DMS153 treated with DMSO at 0.1 percent for 48 hours (cell line): Measurements from ENCODE around the gene RDX.

Source experiments
- DNase-seq: peaks from one replicate; lab custom pipeline; 2025; ENCODE audit not compliant: unreplicated experiment; lab: John Stamatoyannopoulos, UW

The RDX gene

DNA sequence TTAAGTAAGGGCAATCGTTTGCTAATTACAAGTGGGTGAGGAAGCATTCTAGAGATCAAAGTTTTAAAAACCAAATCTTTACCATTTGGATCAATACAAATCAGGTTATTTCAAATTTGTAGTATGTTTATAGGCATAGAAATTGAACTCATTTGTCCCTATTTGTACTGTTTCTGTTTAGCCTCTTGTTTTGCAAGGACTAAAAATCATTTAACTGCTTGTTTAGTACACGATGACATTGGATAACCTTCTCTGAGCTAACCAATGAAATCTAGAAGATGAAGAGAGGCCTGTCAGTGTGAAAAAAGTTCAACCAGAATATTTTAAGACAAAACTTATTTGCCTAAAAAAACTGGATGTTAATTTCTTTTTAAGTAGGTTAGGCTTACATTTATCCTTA is 163.3 kb downstream of the RDX start:
- DNase-seq, result no peak

DNA sequence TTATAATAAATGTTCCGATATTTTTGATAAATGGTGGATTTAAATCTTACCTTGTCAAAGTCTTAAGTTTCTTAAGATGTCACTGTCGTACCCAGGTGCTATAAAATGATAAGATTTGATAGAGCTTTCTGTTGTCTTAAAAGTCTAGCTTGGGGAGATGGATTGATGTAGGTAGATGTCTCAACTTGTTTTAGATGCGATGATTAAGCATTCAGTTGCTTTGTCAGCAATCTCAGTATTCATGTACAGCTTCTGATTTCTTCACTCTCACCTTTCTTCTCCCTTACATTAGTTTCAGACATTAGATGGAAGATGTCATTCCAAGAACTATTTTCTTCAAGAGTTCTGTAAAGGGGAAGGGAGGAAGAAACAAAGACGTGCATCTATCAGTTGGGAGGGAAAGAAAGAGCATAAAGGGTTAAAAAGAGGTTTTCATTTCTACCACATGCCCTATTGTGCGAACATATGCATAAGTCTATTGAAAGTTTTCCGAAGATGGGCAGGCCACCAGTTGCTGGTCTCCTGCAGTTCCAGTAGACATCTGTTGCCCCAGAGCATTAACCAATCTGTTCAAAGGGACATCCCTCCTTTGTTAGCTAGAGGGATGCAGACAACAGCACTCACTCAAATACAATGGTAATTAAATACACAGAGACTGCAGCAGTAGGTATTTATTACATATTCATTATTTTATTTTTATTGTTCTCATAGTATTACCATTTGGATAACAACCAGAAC is 164.9 kb downstream of the RDX start:
- peak; percentile 24 for DNase-seq

DNA sequence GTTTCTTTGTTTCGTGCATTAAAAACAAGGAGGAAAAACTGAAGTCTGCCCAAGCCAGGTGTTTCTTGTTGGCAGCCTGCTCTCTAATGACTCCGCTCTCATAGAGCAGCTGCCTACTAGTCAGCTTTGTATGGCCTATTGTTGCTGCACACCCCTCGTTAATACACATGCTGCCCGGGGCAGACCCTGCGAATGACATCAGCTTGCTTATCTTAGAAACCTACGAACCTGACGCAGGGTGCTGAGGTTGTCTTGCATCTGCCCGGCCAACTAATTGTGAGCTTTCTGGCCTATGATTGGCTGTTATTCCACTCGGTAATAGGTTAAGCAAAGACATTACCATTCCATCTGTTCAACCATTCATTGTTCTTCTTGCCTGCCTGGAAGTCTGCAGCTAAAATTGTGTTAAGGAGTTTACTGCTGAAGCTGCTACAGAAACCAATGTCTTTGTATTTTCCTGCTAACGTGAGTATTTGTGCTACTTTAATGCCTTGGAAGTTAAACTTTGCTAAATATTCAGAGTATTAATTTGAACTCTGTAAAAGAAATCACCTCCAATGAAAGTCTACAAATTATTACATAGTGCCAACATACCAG is 165.7 kb downstream of the RDX start:
- DNase-seq, result peak; percentile 91

DNA sequence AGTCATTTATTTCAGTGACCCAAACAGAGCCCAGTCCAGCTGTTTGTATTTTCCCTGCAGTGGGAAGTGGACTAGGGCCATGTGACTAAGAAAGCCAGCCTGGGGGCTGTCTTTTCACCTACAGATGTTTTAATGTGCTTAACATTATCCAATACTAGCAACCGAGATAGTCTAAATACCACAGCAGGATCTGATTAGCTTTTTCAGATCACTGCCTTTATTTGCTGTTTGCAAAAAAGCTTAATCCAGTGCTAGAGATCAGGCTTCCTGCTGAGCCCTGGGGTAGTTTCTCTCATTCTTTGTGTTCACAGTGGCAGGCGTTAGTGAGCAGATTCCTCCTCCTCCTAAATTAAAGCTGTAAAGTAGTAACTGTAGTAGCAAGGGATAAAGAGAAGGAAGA is 168.3 kb downstream of the RDX start:
- DNase-seq, result peak; percentile 35

DNA sequence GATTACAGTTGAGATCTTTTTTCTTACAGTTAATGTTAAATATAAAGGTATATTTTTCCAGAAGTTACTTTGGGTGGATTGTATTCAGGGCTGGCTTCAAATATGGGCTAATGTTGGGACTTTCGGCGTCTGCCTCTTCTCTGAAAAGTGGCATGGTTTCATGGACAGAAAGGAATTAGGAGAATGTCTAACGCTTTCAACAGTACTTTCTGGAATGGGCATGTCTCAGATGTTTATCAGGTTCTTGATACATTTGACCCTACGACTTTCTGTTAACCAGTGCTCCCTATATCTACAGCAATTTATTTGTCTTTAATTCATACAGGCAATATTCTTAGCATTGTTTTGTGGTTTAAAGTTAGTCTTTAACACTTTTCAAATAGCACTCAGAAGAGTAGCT is 169.5 kb downstream of the RDX start:
- no peak for DNase-seq

DNA sequence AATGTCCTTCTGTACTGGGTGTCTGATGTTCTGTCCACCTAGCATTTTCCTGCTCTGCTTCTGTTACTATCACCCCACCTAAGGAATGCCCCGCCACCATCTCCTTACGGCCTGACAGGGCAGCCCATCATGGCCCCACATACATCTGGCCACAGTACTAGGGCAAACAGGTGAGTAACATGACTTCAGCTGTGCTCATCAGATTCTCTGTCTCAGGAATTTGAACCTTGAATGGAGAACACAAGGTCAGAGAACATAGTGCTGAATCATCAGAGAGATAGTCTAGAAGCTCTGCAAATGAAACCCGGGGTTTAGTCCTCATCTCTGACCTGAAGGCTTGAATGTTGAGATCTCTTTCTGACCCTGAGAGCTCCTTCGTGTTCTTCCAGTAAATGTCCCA is 170.8 kb downstream of the RDX start:
- DNase-seq, result no peak
